Immature natural killer cell (primary cell): ENCODE results near the gene CYP2E1. TPM values are rescaled to one million over a fixed set of nuclear protein-coding genes. Genes with fewer than 3 reads are reported as not detected.
"Not testable (repeated sequence)": the region's sequence is repeated elsewhere in the genome, so short reads cannot be mapped to it uniquely, and the experiment has no call there.

ENCODE experiments used
- DNase-seq, 3 donors: peaks; one replicate each; pipeline ENCODE4 v3.0.0; 2022; ENCODE audit warnings: mixed read lengths in 1 of 3
- H3K27ac Mint-ChIP-seq, 6 donors: one replicate each; pipeline ENCODE4 v1.8.0; 2020; ENCODE audit warnings: mixed read lengths in 6 of 6, mild to moderate bottlenecking in 5 of 6, inconsistent platforms in 4 of 6, moderate library complexity in 3 of 6
- H3K27me3 Mint-ChIP-seq, 3 donors: one replicate each; pipeline ENCODE4 v1.8.0; 2020 to 2021; ENCODE audit warnings: low read depth in 3 of 3, mild to moderate bottlenecking in 3 of 3, mixed read lengths in 3 of 3, moderate library complexity in 3 of 3, inconsistent platforms in 1 of 3
- H3K36me3 Mint-ChIP-seq, 3 donors: one replicate each; pipeline ENCODE4 v1.8.0; 2020; ENCODE audit warnings: mixed read lengths in 3 of 3, inconsistent platforms in 2 of 3, mild to moderate bottlenecking in 2 of 3
- H3K4me1 Mint-ChIP-seq, 2 donors: one replicate each; pipeline ENCODE4 v1.8.0; 2020; ENCODE audit warnings: inconsistent platforms in 2 of 2, mild to moderate bottlenecking in 2 of 2, mixed read lengths in 2 of 2, moderate library complexity in 1 of 2
- H3K4me3 Mint-ChIP-seq, 5 donors: one replicate each; pipeline ENCODE4 v1.8.0; 2020; ENCODE audit warnings: mild to moderate bottlenecking in 5 of 5, mixed read lengths in 5 of 5, inconsistent platforms in 3 of 5, moderate library complexity in 3 of 5
- H3K9me3 Mint-ChIP-seq, 6 donors: one replicate each; pipeline ENCODE4 v1.8.0; 2020; ENCODE audit warnings: mild to moderate bottlenecking in 6 of 6, mixed read lengths in 6 of 6, inconsistent platforms in 4 of 6, moderate library complexity in 3 of 6
- polyA plus RNA-seq, 3 donors: library from polyadenylated mRNA; unstranded; fragments of 300-500 nt; fragmentation: Illumina TruSeq; gene quantifications; one replicate each; pipeline ENCODE4 v1.2.3, GENCODE V29; 2021

Gene CYP2E1
- 1 to 10 TPM in 1 of 3 donors, under 1 TPM in 1, not detected in 1; 0.18 to 1.5 TPM for polyA plus RNA-seq

- Mint-ChIP-seq H3K4me3 (peak within 1 kb of the TSS in 1 of 5 donors; percentile 12), H3K4me1 (peaks cover 18 to 22% of the 10 kb centered on the region in 2 donors), H3K27me3 (peaks cover 8 to 32% (median 8%) of the 10 kb centered on the region in 3 donors), H3K27ac (no peak within 1 kb of the TSS), H3K36me3 (peaks cover 0 to 6% (median 5%) of the 10 kb centered on the region in 3 donors), H3K9me3 (peaks cover 9 to 14% (median 10%) of the 10 kb centered on the region in 6 donors)
- no peak for DNase-seq
These were observed at the start of gene CYP2E1 for GRCh38 chr10:133526957-133527588. Gene CYP2E1, plus strand, starts transcription at chr10:133527363. Its CDS starts 33 bp downstream, at chr10:133527396.

- no peak for DNase-seq
- Mint-ChIP-seq H3K4me1 (peaks cover 2% of the 10 kb centered on the region in 2 donors), H3K27ac (peak overlapping the region in 3 of 6 donors; percentile 6 to 38 (median 12)), H3K9me3 (peaks cover 0 to 32% (median 20%) of the 10 kb centered on the region in 6 donors), H3K4me3 (no peak overlapping the region), H3K36me3 (peaks cover 8 to 19% (median 9%) of the 10 kb centered on the region in 3 donors), H3K27me3 (peaks cover 3 to 10% (median 5%) of the 10 kb centered on the region in 3 donors)
These were observed 46.0 kb upstream of the CYP2E1 start for GRCh38 chr10:133481086-133481643.

GRCh38 chr10:133481657-133482056 lies 45.5 kb upstream of the CYP2E1 start:
- Mint-ChIP-seq H3K4me3 (no peak overlapping the region), H3K27ac (peak overlapping the region in 2 of 6 donors; percentile 6 to 70), H3K36me3 (peaks cover 10 to 20% (median 11%) of the 10 kb centered on the region in 3 donors), H3K4me1 (no peaks in the 10 kb centered on the region), H3K27me3 (peaks cover 3 to 11% (median 5%) of the 10 kb centered on the region in 3 donors), H3K9me3 (peaks cover 0 to 37% (median 24%) of the 10 kb centered on the region in 6 donors)
- DNase-seq: no peak

- Mint-ChIP-seq H3K36me3 (peaks cover 15 to 27% (median 21%) of the 10 kb centered on the region in 3 donors), H3K27ac (no peak overlapping the region), H3K27me3 (peaks cover 4 to 13% (median 7%) of the 10 kb centered on the region in 3 donors), H3K4me1 (no peaks in the 10 kb centered on the region), H3K4me3 (no peak overlapping the region), H3K9me3 (peaks cover 2 to 53% (median 39%) of the 10 kb centered on the region in 6 donors)
- DNase-seq: no peak
These were observed 42.3 kb upstream of the CYP2E1 start for GRCh38 chr10:133484818-133485217.

GRCh38 chr10:133487085-133487484 lies 40.1 kb upstream of the CYP2E1 start:
- H3K4me3 Mint-ChIP-seq: no peak overlapping the region
- H3K27ac Mint-ChIP-seq: no peak overlapping the region
- peaks cover 15 to 27% (median 21%) of the 10 kb centered on the region in 3 donors for H3K36me3 Mint-ChIP-seq
- H3K27me3 Mint-ChIP-seq: peaks cover 4 to 13% (median 7%) of the 10 kb centered on the region in 3 donors
- no peaks in the 10 kb centered on the region for H3K4me1 Mint-ChIP-seq
- no peak for DNase-seq
- H3K9me3 Mint-ChIP-seq: peaks cover 2 to 53% (median 39%) of the 10 kb centered on the region in 6 donors

- H3K36me3 Mint-ChIP-seq: peaks cover 6 to 23% (median 21%) of the 10 kb centered on the region in 3 donors
- no peaks in the 10 kb centered on the region for H3K4me1 Mint-ChIP-seq
- H3K27ac Mint-ChIP-seq: no peak overlapping the region
- H3K4me3 Mint-ChIP-seq: no peak overlapping the region
- DNase-seq: no peak
- peaks cover 2 to 49% (median 39%) of the 10 kb centered on the region in 6 donors for H3K9me3 Mint-ChIP-seq
- H3K27me3 Mint-ChIP-seq: peaks cover 3 to 8% (median 4%) of the 10 kb centered on the region in 3 donors
These were observed 38.8 kb upstream of the CYP2E1 start for GRCh38 chr10:133488354-133488753.

- H3K27ac Mint-ChIP-seq: no peak overlapping the region
- peaks cover 6 to 21% (median 20%) of the 10 kb centered on the region in 3 donors for H3K36me3 Mint-ChIP-seq
- DNase-seq: no peak
- H3K9me3 Mint-ChIP-seq: peaks cover 2 to 36% (median 30%) of the 10 kb centered on the region in 6 donors
- no peak overlapping the region for H3K4me3 Mint-ChIP-seq
- H3K27me3 Mint-ChIP-seq: peaks cover 2 to 7% (median 6%) of the 10 kb centered on the region in 3 donors
- H3K4me1 Mint-ChIP-seq: no peaks in the 10 kb centered on the region
These were observed 37.2 kb upstream of the CYP2E1 start for GRCh38 chr10:133489816-133490588.

- not testable (repeated sequence) for H3K4me3 Mint-ChIP-seq, H3K27me3 Mint-ChIP-seq, H3K9me3 Mint-ChIP-seq, H3K27ac Mint-ChIP-seq, DNase-seq, H3K36me3 Mint-ChIP-seq, H3K4me1 Mint-ChIP-seq
These were observed 33.6 kb upstream of the CYP2E1 start for GRCh38 chr10:133493562-133493961.

- peak in 1 of 3 donors; percentile 17 for DNase-seq
- H3K36me3 Mint-ChIP-seq: peaks cover 0 to 10% (median 0%) of the 10 kb centered on the region in 3 donors
- not testable (repeated sequence) for H3K4me3 Mint-ChIP-seq, H3K4me1 Mint-ChIP-seq, H3K27me3 Mint-ChIP-seq, H3K27ac Mint-ChIP-seq, H3K9me3 Mint-ChIP-seq
These were observed 29.8 kb upstream of the CYP2E1 start for GRCh38 chr10:133497363-133497762.

- peaks cover 0 to 10% (median 0%) of the 10 kb centered on the region in 3 donors for H3K36me3 Mint-ChIP-seq
- not testable (repeated sequence) for DNase-seq, H3K4me3 Mint-ChIP-seq, H3K9me3 Mint-ChIP-seq, H3K27me3 Mint-ChIP-seq, H3K27ac Mint-ChIP-seq, H3K4me1 Mint-ChIP-seq
These were observed 28.0 kb upstream of the CYP2E1 start for GRCh38 chr10:133499176-133499575.

- not testable (repeated sequence) for DNase-seq, H3K27ac Mint-ChIP-seq, H3K4me1 Mint-ChIP-seq, H3K27me3 Mint-ChIP-seq, H3K9me3 Mint-ChIP-seq, H3K4me3 Mint-ChIP-seq
- H3K36me3 Mint-ChIP-seq: peaks cover 0 to 10% (median 0%) of the 10 kb centered on the region in 3 donors
These were observed 26.3 kb upstream of the CYP2E1 start for GRCh38 chr10:133500897-133501296.

GRCh38 chr10:133509700-133510099 lies 17.5 kb upstream of the CYP2E1 start:
- no peak overlapping the region for H3K4me3 Mint-ChIP-seq
- H3K27ac Mint-ChIP-seq: no peak overlapping the region
- H3K9me3 Mint-ChIP-seq: peaks cover 0 to 12% (median 7%) of the 10 kb centered on the region in 6 donors
- no peaks in the 10 kb centered on the region for H3K4me1 Mint-ChIP-seq
- peaks cover 2 to 22% (median 11%) of the 10 kb centered on the region in 3 donors for H3K27me3 Mint-ChIP-seq
- DNase-seq: no peak
- peaks cover 8 to 13% (median 9%) of the 10 kb centered on the region in 3 donors for H3K36me3 Mint-ChIP-seq

- H3K36me3 Mint-ChIP-seq: peaks cover 8 to 13% (median 9%) of the 10 kb centered on the region in 3 donors
- no peak overlapping the region for H3K4me3 Mint-ChIP-seq
- DNase-seq: no peak
- no peaks in the 10 kb centered on the region for H3K4me1 Mint-ChIP-seq
- H3K27me3 Mint-ChIP-seq: peaks cover 2 to 22% (median 12%) of the 10 kb centered on the region in 3 donors
- H3K9me3 Mint-ChIP-seq: peaks cover 0 to 12% (median 7%) of the 10 kb centered on the region in 6 donors
- no peak overlapping the region for H3K27ac Mint-ChIP-seq
These were observed 15.8 kb upstream of the CYP2E1 start for GRCh38 chr10:133511408-133511807.
